HG02938 (cell line): ENCODE data around the gene EEF1AKMT2.
A peak's percentile ranks its signal among the peaks of the same experiment; 100 is the strongest.

Experiments used
- ATAC-seq: cut with Tn5 transposase; IDR thresholded peaks from one replicate; pipeline ENCODE4 v1.9.1; 2021; ENCODE audit warnings: mild to moderate bottlenecking, moderate library complexity; ENCODE audit not compliant: unreplicated experiment

Gene EEF1AKMT2

GRCh38 chr10:124739119-124739921, 52.4 kb downstream of the EEF1AKMT2 start:
- ATAC-seq: no peak

- no peak for ATAC-seq
Observed at GRCh38 chr10:124738441-124738840, 53.2 kb downstream of the EEF1AKMT2 start.

DNA sequence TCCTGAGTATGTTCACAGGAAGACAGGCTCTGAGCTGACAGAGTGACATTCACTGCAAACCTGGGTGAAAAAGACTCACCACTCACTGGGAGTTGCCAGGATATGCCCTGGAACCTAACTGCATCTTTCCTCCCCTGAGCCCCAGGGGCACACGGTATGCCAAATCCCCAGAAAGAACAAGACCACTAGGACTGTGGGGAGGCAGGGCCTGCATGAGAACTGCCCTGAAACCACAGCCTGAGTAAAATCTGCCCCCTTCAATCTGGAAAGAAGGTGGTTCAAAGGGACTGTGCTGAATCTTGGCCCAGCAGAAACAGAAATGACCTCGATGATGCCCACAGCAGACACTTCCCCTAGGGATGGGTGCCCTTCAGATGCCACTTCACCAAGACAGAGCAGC, 54.0 kb downstream of the EEF1AKMT2 start:
- ATAC-seq: no peak

DNA sequence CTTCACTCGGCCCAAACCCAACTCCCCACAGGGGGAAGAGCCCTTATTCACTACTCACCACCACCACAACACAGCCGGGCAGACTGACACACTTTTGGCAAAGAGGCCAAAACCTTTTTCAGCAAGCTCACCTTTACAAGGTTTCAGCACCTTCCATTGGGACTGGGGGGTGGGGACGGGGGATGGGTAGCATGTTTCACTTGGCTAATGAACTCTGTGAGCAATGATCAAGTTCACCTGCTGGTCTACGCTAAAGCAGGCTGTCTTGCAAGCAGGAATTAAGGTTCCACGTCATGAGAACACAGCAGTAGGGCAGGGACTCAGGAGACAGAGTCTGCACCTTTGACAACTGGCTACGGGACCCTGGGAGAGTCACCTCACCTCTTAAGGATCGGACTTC, 54.5 kb downstream of the EEF1AKMT2 start:
- ATAC-seq: no peak

GRCh38 chr10:124736491-124737136, 55.1 kb downstream of the EEF1AKMT2 start:
- no peak for ATAC-seq

DNA sequence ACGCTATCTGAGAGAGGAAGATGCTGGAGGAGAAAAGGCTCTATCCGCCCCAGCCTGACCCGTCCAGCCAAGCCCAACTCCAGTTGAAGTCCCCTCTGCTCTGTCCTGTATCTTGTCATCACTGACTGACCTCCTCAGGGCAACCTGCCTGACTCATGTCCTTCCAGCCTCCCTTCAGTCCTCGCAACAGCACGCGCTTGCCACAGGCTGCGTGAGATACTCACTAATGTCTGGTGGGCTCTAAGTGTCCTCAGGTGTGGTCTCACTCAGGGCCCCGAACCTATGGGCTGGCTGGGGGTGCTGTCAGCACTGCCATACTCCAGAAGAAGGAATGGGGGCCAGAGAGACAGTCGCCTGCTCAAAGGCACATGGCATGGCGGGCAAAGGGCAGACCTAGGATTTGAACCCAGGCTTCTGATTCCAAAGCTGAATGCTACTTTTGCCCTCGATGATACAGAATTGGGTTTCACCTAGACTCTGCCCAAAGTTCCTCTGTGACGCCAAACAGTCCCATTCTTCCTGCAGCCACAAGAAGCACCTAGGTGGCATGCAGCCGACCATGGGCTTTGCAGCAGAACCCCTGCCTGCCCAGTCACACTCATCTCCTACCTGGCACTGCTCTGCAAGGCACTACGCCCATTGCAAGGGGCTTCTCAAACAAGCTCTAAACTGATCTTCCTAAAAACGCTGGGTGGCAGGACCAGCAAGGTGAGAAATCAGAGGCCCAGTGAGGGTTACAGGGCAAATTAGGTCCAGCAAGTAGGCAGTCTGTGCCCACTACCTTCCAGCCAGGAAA, 56.0 kb downstream of the EEF1AKMT2 start:
- ATAC-seq: no peak

DNA sequence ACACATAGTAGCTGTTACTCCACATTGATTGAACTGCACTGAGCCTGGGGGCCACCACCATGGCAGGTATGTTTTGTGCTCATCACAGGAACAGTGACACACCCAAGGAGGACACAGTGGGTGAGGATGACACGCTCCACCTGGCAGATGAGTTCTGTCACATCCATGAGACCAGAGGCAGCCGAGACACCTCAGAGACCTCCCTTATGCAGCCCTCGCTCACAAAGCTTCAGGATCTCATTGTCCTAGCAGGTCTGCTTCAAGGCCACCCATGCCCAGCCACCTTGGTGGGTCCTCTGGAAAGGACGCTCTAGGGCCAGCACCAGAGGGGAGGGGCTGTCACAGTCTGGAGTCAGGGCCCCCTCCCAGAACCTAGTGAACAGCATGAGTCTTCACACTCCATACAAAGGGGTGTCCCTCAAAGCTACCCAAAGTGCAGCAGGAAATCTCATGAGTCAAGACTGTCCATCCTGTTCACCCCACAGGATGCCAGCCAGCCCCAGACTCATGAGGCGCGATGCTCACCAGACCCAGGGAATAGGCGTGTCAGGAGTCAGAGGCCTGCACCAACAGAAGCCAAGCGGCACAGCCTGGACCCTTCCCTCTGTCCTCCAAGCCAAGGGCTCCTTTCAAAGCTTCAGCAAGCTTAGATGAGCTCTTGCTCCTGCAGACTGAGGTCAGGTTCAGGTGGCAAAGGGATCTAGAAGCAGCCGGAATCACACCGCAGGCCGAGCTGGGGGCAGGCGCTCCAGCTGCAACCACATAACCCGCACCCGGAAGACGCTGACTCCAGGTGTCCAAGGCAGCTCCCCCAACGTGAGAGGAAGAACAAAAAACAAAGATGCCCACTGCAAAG, 57.1 kb downstream of the EEF1AKMT2 start:
- ATAC-seq: no peak

DNA sequence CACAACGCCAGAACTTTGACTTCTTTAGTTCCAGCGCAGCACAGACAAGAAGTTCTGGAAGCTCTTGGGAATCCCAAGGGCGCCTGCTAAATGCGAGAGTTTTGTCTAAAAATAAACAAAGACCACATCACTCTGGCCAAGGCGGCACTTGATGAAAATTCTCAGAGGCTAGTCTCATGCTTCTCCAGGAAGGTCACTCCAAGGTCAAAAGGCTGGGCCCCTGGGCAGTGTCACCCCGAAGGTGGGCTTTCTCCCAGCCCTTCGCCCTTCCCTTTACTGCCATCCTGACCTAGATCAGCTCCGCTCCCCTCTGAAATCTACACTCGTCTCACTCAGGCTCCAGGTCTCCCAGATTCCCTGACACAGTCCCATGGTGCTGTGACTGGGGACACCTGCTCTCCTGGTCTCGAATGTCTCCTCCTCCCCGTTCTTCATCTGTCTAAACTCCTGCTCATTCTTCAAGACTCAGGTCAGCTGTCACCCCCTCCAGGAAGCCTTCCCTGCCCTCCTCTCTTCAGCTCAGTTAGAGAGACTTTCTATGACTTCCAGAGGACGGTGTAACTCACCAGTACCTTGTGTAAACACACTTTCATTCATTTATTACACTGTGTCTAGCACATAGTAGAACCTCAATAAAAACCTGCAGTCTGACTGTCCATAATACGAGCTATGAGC, 58.0 kb downstream of the EEF1AKMT2 start:
- ATAC-seq: no peak

GRCh38 chr10:124732931-124733570, 58.6 kb downstream of the EEF1AKMT2 start:
- ATAC-seq: peak; percentile 54

DNA sequence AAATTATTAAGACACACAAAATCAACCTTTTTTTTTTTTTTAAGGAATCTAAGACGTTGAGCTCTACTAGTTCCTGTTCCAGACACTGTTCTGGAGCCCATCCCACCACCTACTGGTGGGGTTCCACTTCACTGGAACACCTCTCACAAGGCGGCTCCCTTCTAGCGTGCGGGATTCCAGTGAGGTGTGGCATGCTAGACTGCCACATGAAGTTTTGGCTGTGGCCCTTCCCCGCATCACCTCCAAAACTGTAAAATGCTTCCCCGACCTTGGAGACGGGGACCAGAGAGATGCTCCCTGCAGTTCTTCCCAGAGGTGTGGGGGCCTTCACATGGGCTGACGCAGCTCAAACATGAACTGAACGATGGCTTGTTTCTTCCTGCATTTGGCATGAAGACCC, 60.1 kb downstream of the EEF1AKMT2 start:
- no peak for ATAC-seq

DNA sequence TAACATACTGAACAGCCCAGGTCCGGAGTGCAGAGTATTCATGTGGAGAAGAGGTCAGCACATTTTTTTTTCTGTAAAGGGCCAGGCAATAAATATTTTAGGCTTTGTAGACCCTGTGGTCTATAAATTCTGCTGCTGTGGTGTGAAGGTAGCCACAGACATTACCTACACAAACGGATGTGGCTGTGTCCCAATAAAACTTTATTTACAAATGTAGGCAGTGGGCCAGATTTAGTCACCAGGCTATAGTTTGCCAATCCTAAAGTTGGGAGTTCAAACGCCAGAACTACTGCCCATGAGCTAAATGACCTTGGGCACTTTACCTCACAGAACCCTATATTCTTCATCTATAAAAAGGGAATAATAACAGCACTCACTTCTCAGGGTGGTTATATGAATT, 60.9 kb downstream of the EEF1AKMT2 start:
- no peak for ATAC-seq

GRCh38 chr10:124728830-124729661, 62.6 kb downstream of the EEF1AKMT2 start:
- ATAC-seq: no peak

DNA sequence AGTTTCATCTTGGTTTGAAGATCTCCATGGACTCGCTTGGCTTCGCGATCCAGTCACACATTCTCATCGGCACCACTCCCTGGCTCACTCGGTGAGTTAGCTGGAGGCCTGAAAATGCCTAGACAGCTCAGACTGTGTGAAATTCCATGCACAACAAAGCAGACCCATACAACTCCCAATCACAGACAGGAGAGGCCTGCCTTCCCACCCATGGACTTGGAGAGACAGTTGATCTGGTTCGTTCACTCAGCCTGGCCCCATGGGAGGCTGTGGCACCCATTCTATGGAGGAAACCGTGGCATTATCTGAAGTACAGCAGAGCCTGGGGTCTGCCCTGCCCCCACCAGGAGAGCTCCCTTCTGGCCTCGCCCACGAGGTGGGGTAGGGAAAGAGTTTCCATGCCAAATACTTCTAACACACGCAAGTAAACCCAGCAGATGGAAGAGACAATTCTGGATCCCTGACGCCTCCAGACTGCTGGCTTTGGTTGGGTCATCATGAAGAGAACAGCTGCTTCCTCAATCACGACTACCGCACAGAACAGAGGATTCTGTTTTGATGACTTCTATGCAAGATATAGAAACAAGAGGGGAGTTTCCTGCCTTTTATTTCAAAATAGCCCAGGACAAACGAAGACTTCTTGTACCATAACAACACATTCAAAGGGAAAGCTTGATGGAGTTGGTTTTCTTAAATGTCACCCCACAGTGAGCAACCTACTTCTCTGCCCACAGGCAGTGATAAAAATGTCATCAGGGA, 63.4 kb downstream of the EEF1AKMT2 start:
- no peak for ATAC-seq

DNA sequence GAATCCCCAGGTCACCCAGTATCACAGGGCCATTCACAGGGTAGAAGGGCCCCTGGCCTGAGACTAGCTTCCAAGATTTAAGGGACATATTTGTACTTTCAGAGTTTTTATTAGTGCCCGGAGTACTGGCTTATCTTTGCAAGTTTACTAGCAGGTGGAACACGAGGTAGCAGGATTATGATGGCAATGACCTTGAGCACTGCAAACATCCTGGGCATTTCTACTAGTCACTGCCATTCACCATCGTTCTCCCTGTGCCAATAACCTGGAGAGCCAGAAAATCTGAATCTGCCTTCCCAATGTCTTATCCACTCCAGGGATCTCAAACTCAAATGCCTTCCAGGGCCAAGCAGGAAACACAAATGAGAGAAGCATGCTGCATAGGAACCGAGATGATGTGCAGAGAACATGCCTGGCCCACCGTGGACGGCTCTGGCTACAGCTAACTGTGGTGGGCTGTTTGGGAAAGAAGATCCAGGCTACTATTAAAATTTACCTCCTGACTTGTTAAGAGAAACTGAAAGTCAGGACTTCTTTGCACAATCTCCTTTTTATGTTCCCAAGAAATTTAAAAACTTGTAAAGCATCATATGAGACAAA, 64.2 kb downstream of the EEF1AKMT2 start:
- no peak for ATAC-seq

DNA sequence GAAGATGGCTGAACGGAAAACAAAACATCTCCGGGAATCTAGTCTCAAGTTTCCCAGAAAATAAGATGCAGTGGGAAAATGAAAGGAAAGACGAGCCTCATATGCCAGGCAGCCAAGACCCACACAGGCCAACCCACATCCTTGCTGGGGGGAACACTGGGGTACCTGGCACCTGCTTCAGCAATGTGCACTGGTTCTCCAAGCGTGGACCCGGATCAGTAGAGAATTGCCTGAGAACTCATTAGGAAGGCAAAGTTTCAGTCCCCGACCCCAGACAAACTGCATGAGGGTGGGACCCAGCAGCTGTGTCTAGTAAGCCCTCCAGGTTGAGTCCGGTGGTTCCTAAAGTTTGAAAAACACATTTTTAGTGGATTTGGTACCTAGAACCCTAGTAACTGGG, 65.9 kb downstream of the EEF1AKMT2 start:
- ATAC-seq: no peak

DNA sequence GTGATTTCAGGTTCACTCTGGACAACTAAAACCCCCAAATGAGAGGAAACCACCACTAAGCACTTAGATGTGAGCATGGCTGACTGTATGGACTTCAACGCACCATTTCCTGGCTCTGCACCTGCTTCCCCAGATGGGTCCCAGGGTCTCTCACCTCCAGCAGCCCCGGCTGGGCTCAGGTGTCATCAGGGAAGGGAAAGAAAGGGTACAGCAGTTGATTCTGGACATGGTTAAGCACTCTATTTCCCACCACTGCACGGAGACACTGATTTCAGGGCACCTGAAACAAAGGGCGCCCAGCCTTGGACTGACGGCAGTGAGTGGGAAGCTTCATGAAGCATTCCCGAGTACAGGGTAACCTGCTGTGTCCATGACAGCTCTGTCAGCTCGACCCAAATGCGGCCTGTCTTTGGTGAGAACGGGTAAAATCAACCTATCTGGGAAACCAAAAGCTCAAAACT, 66.5 kb downstream of the EEF1AKMT2 start:
- ATAC-seq: no peak

DNA sequence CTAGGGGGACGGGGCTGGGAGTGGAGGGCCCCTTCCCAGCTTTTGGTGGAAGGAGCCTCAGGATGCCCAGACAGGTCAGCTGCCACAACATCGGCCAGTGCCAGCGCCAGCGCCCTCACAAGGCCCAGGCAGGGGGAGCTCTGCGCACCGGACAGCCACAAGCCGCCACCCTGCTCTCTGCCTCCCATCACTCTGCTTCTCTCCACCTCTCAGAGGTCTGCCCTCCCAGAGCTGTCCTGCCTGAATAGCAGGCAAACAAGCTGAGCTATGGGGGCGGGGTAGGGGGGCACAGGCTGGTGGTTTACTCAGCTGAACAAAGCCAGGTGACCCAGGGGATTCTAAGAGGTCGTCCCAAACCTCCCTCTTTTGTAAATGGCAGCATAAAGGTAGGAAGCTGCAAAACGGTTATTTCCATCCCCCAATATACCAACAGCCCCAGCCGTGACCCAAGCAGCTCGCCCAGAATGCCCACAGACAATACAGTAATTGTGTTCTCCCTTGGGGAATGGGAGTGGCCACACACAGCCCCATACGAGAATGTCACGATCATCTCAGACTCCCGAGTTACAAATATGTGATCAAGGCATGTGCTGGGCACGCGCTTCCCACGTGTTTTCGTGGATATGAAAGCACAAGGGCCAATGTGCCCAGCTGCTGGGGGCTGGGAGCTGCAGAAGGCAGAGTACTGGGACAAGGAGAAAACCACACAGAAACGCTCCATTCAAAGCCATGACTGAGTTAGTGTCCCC, 67.2 kb downstream of the EEF1AKMT2 start:
- ATAC-seq: no peak
